Smooth muscle cell (in vitro differentiated cells): ENCODE measurements around the gene P4HA2. TPM values are rescaled to one million over a fixed set of nuclear protein-coding genes. Genes with fewer than 3 reads are reported as not detected.
A peak's percentile ranks its signal among the peaks of the same experiment; 100 is the strongest.

Source experiments
- DNase-seq: peaks from one replicate; lab custom pipeline; 2025; ENCODE audit not compliant: unreplicated experiment; lab: John Stamatoyannopoulos, UW
- H2AFZ ChIP-seq: fragments of 200-600 bp; sonication (generic); 2 replicates; pipeline ENCODE4 v1.6.0; 2016; ENCODE audit warnings: antibody characterized with exemption, low read depth, mild to moderate bottlenecking
- H3F3A ChIP-seq: fragments of 200-600 bp; sonication (generic); 2 replicates; pipeline ENCODE4 v1.6.0; 2017; ENCODE audit warnings: antibody characterized with exemption, low read depth
- H3K27ac ChIP-seq: fragments of 200-600 bp; sonication (generic); 2 replicates; pipeline ENCODE4 v1.5.1; 2016; ENCODE audit warnings: low read depth, mild to moderate bottlenecking
- H3K27me3 ChIP-seq: fragments of 200-600 bp; sonication (generic); 2 replicates; pipeline ENCODE4 v1.6.1; 2016; ENCODE audit warnings: low read depth, mild to moderate bottlenecking
- H3K36me3 ChIP-seq: fragments of 200-600 bp; sonication (generic); 2 replicates; pipeline ENCODE4 v1.5.1; 2016; ENCODE audit warnings: low read depth
- H3K4me1 ChIP-seq: fragments of 200-600 bp; sonication (generic); 2 replicates; pipeline ENCODE4 v1.5.1; 2016; ENCODE audit warnings: low read depth
- H3K4me2 ChIP-seq: fragments of 200-600 bp; sonication (generic); 2 replicates; pipeline ENCODE4 v1.6.0; 2016; ENCODE audit warnings: mild to moderate bottlenecking
- H3K4me3 ChIP-seq: fragments of 200-600 bp; sonication (generic); 2 replicates; pipeline ENCODE4 v1.5.1; 2016; ENCODE audit warnings: mild to moderate bottlenecking
- H3K79me2 ChIP-seq: fragments of 200-600 bp; sonication (generic); 2 replicates; pipeline ENCODE4 v1.6.0; 2016; ENCODE audit warnings: low read depth, mild to moderate bottlenecking
- H3K9ac ChIP-seq: fragments of 200-600 bp; sonication (generic); 2 replicates; pipeline ENCODE4 v1.6.0; 2016; ENCODE audit warnings: low read depth
- H3K9me3 ChIP-seq: fragments of 200-600 bp; sonication (generic); replicated peaks from 2 replicates; pipeline ENCODE4 v1.5.1; 2016; ENCODE audit warnings: low read depth
- H4K20me1 ChIP-seq: fragments of 200-600 bp; sonication (generic); 2 replicates; pipeline ENCODE4 v1.6.0; 2016; ENCODE audit warnings: low read depth
- WGBS: methylation state at CpG from one replicate; pipeline ENCODE4 v1.1.7; 2016; ENCODE audit warnings: low lambda C conversion rate; 5-methylcytosine and 5-hydroxymethylcytosine counted together
- polyA plus RNA-seq: library from polyadenylated mRNA; unstranded; fragments of >200 nt; fragmentation: Nextera tagmentation; extraction: Ambion mirVana; gene quantifications from 2 replicates; pipeline ENCODE4 v1.2.1, GENCODE V29; 2016
- total RNA-seq: library from RNA; depleted of rRNA; stranded (reverse); fragments of >200 nt; gene quantifications from 2 replicates; pipeline ENCODE4 v1.2.3, GENCODE V29; 2014
- TF ChIP-seq, protein P1 (sequence below): fragments of 200-600 bp; sonication (generic); IDR thresholded peaks from 2 replicates; pipeline ENCODE4 v1.5.1; 2017; ENCODE audit warnings: borderline replicate concordance, mild to moderate bottlenecking, antibody characterized with exemption; ENCODE audit not compliant: insufficient read depth, poor library complexity, severe bottlenecking

P4HA2 gene
- total and polyA plus RNA-seq, 2 experiments from 2014 or later: 352 to 707 TPM

DNA sequence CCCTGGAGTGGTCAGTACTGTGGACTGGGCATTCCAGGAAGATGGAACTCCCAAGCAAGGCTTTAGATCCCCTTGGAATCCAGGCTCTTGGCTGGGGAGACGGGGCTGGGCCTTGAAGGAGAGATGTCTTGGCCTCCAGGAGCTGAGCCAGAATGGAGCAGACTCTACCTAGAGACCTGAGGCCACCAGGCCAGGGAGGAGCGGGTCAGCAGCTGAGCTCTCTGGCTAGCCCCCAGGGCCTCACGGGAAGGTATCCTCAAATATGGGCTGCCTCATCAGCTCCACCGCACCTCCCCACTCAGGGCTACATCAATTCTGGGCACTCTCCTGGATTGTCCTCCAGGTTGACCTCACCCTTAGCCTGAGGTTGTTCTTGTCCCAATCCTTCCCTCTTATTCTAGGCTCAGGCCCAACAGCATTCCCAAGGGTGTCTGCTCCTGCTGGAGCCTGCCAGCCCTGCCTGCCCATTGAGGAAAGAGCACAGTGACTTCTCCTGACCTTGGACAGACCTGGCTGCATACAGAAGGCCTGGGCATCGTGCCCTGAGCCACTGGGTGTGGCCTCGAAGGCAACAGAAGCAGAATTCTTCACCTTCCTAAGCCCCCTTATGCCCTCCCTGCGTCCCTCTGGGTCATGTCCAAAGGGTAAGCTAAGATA is 26.8 kb upstream of the P4HA2 start:
- H3K4me3 ChIP-seq: no peak overlapping the region
- no peak overlapping the region for H3K9ac ChIP-seq
- TF ChIP-seq, protein P1, sequence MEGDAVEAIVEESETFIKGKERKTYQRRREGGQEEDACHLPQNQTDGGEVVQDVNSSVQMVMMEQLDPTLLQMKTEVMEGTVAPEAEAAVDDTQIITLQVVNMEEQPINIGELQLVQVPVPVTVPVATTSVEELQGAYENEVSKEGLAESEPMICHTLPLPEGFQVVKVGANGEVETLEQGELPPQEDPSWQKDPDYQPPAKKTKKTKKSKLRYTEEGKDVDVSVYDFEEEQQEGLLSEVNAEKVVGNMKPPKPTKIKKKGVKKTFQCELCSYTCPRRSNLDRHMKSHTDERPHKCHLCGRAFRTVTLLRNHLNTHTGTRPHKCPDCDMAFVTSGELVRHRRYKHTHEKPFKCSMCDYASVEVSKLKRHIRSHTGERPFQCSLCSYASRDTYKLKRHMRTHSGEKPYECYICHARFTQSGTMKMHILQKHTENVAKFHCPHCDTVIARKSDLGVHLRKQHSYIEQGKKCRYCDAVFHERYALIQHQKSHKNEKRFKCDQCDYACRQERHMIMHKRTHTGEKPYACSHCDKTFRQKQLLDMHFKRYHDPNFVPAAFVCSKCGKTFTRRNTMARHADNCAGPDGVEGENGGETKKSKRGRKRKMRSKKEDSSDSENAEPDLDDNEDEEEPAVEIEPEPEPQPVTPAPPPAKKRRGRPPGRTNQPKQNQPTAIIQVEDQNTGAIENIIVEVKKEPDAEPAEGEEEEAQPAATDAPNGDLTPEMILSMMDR: no peak
- H3K27ac ChIP-seq: no peak overlapping the region
- H3K4me1 ChIP-seq: peaks cover 14% of the 10 kb centered on the region
- H3K4me2 ChIP-seq: no peak overlapping the region
- peaks cover 7% of the 10 kb centered on the region for H3F3A ChIP-seq
- H3K9me3 ChIP-seq: no peaks in the 10 kb centered on the region
- 75% methylated on average over 7 of the region's 7 CpGs for WGBS
- no peak for DNase-seq
- no peaks in the 10 kb centered on the region for H3K36me3 ChIP-seq
- H3K27me3 ChIP-seq: no peaks in the 10 kb centered on the region
- H2AFZ ChIP-seq: no peak overlapping the region
- H4K20me1 ChIP-seq: no peaks in the 10 kb centered on the region
- H3K79me2 ChIP-seq: peaks cover 7% of the 10 kb centered on the region

DNA sequence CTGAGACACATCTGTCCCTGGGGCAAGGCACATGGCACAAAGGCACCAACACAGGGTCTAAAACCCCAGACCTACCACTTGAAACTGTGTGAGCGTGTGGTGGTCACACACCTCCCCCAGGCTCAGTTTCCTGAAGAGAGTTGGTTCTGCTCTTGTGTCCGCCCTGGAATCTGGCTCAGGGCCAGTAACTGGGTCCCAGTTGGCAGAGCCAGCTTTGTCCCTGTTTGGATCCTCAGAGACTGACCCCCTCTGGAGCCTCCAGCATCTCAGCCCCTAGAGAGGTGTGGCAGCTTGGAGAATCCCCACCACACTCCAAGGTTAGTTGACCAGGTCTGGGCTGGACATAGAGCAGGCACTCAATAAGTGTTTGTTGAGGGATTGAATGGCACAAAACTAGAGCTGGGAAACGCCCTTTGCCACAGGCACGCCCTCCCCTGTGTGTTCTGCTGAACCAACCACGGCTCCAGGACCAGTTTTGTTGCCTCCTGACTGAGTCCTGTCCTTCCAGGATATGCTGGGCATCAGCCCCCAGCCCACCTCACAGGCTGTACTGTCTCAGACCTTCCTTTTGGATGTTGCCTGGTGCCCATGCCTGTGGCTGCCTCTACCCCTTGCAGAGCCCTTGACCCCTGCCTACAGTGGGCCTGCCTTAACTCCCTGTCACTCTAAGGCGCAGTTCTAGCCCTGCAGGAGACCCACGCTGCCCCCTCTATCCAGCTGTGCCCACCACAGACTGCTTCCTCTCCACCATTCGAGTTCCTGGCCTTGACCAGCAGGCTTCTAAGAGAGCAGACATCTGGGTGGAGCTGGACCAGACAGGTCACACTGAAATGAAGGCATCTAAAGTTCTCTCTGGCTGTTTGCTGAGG is 26.0 kb upstream of the P4HA2 start:
- peaks cover 5% of the 10 kb centered on the region for H3F3A ChIP-seq
- no peak overlapping the region for H3K9ac ChIP-seq
- H3K27me3 ChIP-seq: no peaks in the 10 kb centered on the region
- WGBS: 95% methylated on average over 8 of the region's 8 CpGs
- TF ChIP-seq, protein P1: no peak
- no peaks in the 10 kb centered on the region for H3K36me3 ChIP-seq
- H3K9me3 ChIP-seq: no peaks in the 10 kb centered on the region
- peaks cover 7% of the 10 kb centered on the region for H3K79me2 ChIP-seq
- H3K4me3 ChIP-seq: no peak overlapping the region
- H3K4me2 ChIP-seq: no peak overlapping the region
- no peak for DNase-seq
- no peak overlapping the region for H2AFZ ChIP-seq
- H4K20me1 ChIP-seq: no peaks in the 10 kb centered on the region
- peaks cover 9% of the 10 kb centered on the region for H3K4me1 ChIP-seq
- peak overlapping the region; percentile 15 for H3K27ac ChIP-seq

DNA sequence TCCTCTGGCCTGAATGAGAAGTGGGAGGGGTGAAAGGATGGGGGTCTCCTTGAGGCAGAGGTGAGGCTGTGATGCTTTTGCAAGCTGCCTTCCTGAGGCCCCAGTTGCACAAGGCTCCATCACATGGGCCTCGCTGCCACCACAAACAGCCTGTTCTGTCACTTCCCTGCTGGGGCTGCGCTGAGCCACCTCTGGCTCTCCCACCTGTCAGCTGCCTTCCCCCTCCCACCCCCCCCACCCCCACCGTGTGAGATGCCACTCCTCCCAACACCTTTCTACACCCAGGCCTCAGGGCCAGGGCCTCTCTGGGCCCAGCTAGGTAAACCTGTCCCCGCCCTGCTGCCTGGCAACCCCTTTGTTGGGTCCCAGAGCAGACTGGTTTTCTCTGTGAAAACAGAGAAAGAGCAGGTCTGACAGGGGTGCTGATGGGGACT is 25.4 kb upstream of the P4HA2 start:
- Histone ChIP-seq H3K9ac (no peak overlapping the region), H3F3A (peaks cover 4% of the 10 kb centered on the region), H3K9me3 (no peaks in the 10 kb centered on the region), H3K36me3 (no peaks in the 10 kb centered on the region), H3K4me2 (no peak overlapping the region), H3K27ac (peak overlapping the region; percentile 15), H3K79me2 (peaks cover 5% of the 10 kb centered on the region), H3K27me3 (no peaks in the 10 kb centered on the region), H3K4me3 (no peak overlapping the region), H3K4me1 (peaks cover 4% of the 10 kb centered on the region), H4K20me1 (no peaks in the 10 kb centered on the region), H2AFZ (no peak overlapping the region)
- WGBS: 100% methylated on average over 1 of the region's 4 CpGs
- TF ChIP-seq, protein P1: no peak
- no peak for DNase-seq
